Measurements from ENCODE around the gene AGRP.
"Not testable (repeated sequence)": the region's sequence is repeated elsewhere in the genome, so short reads cannot be mapped to it uniquely, and the experiment has no call there.

Gene AGRP

GRCh38 chr16:67504031-67505021, 21.0 kb upstream of the AGRP start:
- peak; percentile 12 for DNase-seq (ENCODE audit: low read depth, low spot score)

DNA sequence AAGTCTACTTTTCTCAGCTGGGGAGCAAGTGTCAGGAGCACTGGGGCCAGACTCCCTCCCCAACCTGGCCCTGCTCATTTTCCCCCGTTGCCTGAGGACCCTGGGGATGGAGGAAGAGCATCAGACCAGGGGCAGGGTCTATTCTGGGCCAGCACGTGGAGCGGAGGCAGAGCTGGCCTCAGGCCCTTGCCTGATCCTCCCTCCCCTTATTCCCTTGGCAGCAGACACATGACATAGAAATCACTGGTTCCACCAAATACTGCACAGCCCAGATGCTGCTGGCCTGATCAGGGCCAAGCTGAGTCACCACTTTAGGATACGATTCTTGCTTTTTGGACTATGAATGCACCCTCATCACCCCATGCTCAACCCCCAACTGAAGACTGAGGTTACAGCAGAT, 15.8 kb upstream of the AGRP start:
- no peak for DNase-seq (ENCODE audit: low read depth, low spot score)

- no peak for DNase-seq (ENCODE audit: low read depth, low spot score)
These were observed 7.2 kb upstream of the AGRP start for GRCh38 chr16:67490335-67491096.

- no peak for DNase-seq (ENCODE audit: low read depth, low spot score)
These were observed 6.2 kb upstream of the AGRP start for GRCh38 chr16:67489401-67490083.

GRCh38 chr16:67487561-67487960, 4.2 kb upstream of the AGRP start:
- not testable (repeated sequence) for DNase-seq (ENCODE audit: low read depth, low spot score)

DNA sequence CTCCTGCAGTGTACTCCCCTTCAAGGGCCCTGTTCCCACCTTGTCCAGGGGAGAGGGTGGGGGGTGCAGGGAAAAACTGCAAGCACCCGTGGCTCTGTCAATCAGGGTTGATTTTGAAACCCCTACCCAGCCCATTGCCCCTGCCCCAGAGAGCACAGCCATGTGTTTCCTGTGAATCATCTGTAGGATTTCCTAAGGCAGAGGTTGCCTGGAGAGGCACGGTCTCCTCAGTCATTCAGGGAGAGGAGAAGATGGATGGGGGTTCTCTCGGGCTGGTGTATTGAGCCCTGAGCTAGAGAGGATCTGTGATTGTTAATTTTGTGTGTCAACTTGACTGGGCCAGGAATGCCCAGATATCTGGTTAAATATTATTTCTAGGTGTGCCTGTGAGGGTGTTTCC, 3.5 kb upstream of the AGRP start:
- DNase-seq (ENCODE audit: low read depth, low spot score), result no peak

- DNase-seq (ENCODE audit: low read depth, low spot score), result no peak
These were observed 581 bp upstream of the AGRP start for GRCh38 chr16:67483731-67484525.

GRCh38 chr16:67482233-67482924, 968 bp downstream of the AGRP start:
- DNase-seq (ENCODE audit: low read depth, low spot score), result no peak

GRCh38 chr16:67481561-67482232, 1.6 kb downstream of the AGRP start:
- DNase-seq (ENCODE audit: low read depth, low spot score), result peak; percentile 8

DNA sequence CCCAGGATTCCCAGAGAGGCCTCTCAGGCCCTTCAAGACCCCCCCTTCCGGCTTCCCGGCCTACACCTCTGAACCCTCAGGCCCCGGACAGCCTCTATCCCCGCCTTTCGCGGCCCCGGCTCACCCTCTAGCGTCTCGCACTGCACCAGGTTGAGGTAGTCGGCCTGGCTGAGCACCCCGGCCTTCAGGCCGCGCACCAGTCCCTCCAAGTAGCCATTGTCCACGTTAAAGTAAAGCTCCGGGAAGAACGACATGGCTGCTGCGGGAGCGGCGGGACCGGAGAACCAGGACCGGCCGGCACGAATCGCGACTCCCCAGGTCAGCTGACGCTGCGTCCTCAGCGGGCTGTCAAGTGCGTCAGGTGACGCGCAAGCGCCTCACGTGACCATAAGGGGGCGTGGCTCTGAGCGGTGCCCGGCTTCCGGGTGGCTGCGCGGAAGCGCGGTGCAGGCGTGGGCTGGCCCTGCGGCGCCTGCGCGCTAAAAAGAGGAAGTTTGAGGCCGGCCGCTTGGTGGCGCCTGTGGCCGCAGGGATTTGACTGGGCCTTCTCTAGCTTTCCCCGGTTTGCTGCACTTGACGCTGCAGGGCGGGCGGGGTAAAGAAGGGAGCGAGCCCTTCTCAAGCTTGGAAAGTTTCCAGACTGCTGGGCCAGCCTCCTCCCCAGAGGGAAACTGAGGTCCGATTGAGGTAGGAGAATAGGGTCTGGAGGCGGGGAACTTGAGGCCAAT, 2.4 kb downstream of the AGRP start, which contains the start of gene ATP6V0D1:
ATP6V0D1 (minus strand) TSS at position 325 of the 728 bp plus-strand sequence; CDS start at position 254, 71 bp downstream.
- peak; percentile 95 for DNase-seq (ENCODE audit: low read depth, low spot score)

DNA sequence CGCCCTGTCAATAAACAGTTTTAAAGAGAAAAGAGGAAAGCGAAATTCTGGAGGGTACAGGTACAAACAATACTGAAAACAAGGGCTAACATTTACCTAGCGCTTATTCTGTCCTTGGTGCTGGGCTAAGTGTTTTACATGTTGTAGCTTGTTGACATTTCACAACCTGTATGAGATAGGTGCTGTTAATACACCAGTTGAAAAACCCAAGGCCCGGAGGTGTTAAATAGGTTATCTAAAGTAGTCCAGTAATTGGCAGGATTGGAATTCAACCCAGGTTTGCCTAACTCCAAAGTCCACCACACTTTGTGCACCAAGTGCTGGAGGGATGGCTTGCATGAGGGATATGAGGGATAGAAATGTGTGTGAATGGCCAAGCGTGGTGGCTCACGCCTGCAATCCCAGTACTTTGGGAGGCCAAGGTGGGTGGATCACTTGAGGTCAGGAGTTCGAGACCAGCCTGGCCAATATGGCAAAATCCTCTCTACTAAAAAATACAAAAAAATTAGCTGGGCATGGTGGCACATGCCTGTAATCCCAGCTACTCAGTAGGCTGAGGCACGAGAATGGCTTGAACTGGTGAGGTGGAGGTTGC, 5.3 kb downstream of the AGRP start:
- no peak for DNase-seq (ENCODE audit: low read depth, low spot score)

GRCh38 chr16:67474551-67475455, 8.5 kb downstream of the AGRP start:
- no peak for DNase-seq (ENCODE audit: low read depth, low spot score)

DNA sequence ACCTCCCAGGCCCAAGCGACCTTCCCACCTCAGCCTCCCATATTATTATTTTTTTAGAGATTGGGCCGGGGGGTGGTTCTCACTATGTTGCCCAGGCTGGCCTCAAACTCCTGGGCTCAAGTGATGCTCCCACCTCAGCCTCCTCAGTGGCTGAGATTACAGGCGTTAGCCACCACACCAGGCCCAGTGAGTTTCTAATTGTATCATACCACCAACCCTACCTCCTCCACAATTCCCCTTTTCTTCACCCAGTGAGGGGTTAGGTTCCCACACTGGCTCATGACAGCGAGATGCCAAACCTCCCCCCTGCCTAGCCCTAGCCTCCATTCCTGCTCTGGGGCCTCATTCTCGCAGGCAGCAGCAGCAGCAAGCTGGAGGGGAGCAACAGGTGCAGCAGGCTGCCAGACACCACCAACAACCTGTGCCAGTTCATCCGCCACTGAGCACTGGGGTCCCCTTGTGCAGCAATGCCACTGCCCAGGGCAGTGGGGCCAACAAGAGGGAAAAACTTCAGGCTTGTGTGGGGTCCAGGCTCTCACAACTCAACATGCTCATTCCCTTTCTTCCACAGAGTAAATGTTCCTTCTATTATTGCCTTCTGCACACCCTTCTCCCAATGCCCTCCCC, 11.5 kb downstream of the AGRP start:
- no peak for DNase-seq (ENCODE audit: low read depth, low spot score)

- no peak for DNase-seq (ENCODE audit: low read depth, low spot score)
These were observed 13.0 kb downstream of the AGRP start for GRCh38 chr16:67470359-67470758.

GRCh38 chr16:67468731-67469130, 14.6 kb downstream of the AGRP start:
- DNase-seq (ENCODE audit: low read depth, low spot score), result no peak

DNA sequence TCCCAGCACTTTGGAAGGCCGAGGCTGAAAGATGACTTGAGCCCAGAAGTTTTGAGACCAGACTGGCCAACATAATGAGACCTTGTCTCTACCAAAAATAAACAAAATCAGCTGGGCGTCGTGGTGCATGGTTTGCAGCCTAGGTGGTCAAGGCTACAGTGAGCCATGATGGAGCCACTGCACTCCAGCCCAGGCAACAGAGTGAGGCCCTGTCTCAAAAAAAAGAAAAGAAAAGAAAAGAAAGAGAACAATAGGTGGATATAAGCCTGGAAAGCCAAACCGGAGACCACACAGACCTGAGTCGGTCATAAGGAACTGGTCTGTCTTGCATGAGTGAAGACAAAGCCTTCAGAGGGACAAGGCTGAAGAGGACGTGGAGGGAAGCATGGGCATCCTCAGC, 16.8 kb downstream of the AGRP start:
- DNase-seq (ENCODE audit: low read depth, low spot score), result no peak

DNA sequence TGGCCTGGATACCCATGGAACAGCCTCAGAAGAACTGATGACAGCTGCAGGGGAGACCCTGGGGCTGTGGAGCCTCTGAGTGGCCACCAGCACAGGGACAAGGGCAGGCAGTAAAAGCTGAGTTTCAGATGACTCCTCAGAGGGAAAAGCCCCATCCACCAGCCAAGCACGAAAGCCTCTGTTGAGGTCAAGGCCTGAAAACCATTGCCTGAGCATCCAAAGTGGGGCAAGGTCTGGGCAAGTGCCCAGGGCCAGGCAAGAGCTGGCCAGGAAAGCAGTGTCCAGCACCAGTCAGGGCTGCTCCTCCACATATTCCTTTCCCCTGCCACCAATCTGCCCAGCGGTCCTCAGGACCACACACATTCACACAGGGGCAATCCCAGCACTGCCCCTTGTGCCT, 18.8 kb downstream of the AGRP start:
- DNase-seq (ENCODE audit: low read depth, low spot score), result no peak
